Smooth muscle cell of the brain vasculature (primary cell): Measurements from ENCODE around the gene GREB1L.
"Not testable (repeated sequence)": the region's sequence is repeated elsewhere in the genome, so short reads cannot be mapped to it uniquely, and the experiment has no call there.

Source experiments
- DNase-seq: peaks from one replicate; pipeline ENCODE4 v3.0.0-alpha.2; 2012; ENCODE audit warnings: low read depth, low spot score

The GREB1L gene

GRCh38 chr18:21264651-21265050 lies 22.6 kb downstream of the GREB1L start:
- no peak for DNase-seq

GRCh38 chr18:21265971-21266673 lies 24.1 kb downstream of the GREB1L start:
- no peak for DNase-seq

- DNase-seq, result no peak
These were observed 25.4 kb downstream of the GREB1L start for GRCh38 chr18:21267400-21267799.

GRCh38 chr18:21269349-21269748 lies 27.3 kb downstream of the GREB1L start:
- no peak for DNase-seq

GRCh38 chr18:21270453-21270852 lies 28.4 kb downstream of the GREB1L start:
- DNase-seq, result no peak

GRCh38 chr18:21272016-21272579 lies 30.1 kb downstream of the GREB1L start:
- DNase-seq, result no peak

GRCh38 chr18:21273568-21273967 lies 31.5 kb downstream of the GREB1L start:
- DNase-seq, result no peak

GRCh38 chr18:21275645-21276044 lies 33.6 kb downstream of the GREB1L start:
- DNase-seq, result no peak

GRCh38 chr18:21277578-21277977 lies 35.5 kb downstream of the GREB1L start:
- DNase-seq, result no peak

- not testable (repeated sequence) for DNase-seq
These were observed 36.2 kb downstream of the GREB1L start for GRCh38 chr18:21278218-21278617.

GRCh38 chr18:21281603-21282002 lies 39.6 kb downstream of the GREB1L start:
- DNase-seq, result no peak

GRCh38 chr18:21284540-21284939 lies 42.5 kb downstream of the GREB1L start:
- no peak for DNase-seq

- no peak for DNase-seq
These were observed 47.8 kb downstream of the GREB1L start for GRCh38 chr18:21289827-21290226.

GRCh38 chr18:21291106-21291505 lies 49.1 kb downstream of the GREB1L start:
- DNase-seq, result no peak

GRCh38 chr18:21293479-21293878 lies 51.4 kb downstream of the GREB1L start:
- DNase-seq, result no peak

GRCh38 chr18:21295101-21295500 lies 53.1 kb downstream of the GREB1L start:
- no peak for DNase-seq

- no peak for DNase-seq
These were observed 54.0 kb downstream of the GREB1L start for GRCh38 chr18:21296045-21296444.

GRCh38 chr18:21298351-21298750 lies 56.3 kb downstream of the GREB1L start:
- DNase-seq, result no peak

- no peak for DNase-seq
These were observed 58.2 kb downstream of the GREB1L start for GRCh38 chr18:21300035-21300907.

GRCh38 chr18:21300908-21301200 lies 58.8 kb downstream of the GREB1L start:
- no peak for DNase-seq

GRCh38 chr18:21303445-21303844 lies 61.4 kb downstream of the GREB1L start:
- DNase-seq, result no peak

- no peak for DNase-seq
These were observed 61.9 kb downstream of the GREB1L start for GRCh38 chr18:21303895-21304294.

- no peak for DNase-seq
These were observed 63.6 kb downstream of the GREB1L start for GRCh38 chr18:21305621-21306020.
